ENCODE results near the gene PYURF. TPM values are rescaled to one million over a fixed set of nuclear protein-coding genes. Genes with fewer than 3 reads are reported as not detected.

The PYURF gene
- total RNA-seq, 1 experiment from 2014 or later: 118 TPM

DNA sequence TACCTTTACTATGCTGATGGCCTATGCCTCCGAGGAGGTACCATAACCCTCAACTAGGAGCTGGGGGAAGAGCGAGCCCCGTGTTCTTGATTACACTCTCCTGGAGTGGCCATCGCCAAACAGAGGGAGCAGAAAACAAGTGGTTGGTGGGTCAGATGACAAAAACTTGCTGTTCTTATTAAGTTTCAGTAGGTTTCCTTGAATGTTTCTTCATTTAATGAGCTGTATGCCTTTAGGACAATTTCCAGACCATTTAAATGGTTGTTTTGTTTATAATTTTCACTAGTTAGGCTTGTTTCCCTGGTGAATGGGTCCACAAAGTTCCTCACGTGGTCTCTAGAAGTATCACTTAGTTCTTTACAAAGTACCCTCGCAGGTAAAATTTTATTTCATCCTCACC lies 4.7 kb downstream of the PYURF start:
- no peaks in the 10 kb centered on the region for H3K27me3 ChIP-seq

GRCh38 chr4:88517825-88518224 lies 5.8 kb downstream of the PYURF start:
- no peak for DNase-seq
- Histone ChIP-seq H3K4me3 (no peak overlapping the region), H3K36me3 (peaks cover 19% of the 10 kb centered on the region)

More for the DNA sequence above, 4.7 kb downstream of the PYURF start:
- H3K4me3 ChIP-seq: no peak overlapping the region
- H3K9me3 ChIP-seq: no peaks in the 10 kb centered on the region
- peaks cover 19% of the 10 kb centered on the region for H3K36me3 ChIP-seq
- DNase-seq: no peak

GRCh38 chr4:88516746-88517145 lies 6.8 kb downstream of the PYURF start:
- H3K9me3 ChIP-seq: no peaks in the 10 kb centered on the region
- no peak for DNase-seq

More at GRCh38 chr4:88517825-88518224, 5.8 kb downstream of the PYURF start:
- no peaks in the 10 kb centered on the region for H3K9me3 ChIP-seq
- H3K27me3 ChIP-seq: no peaks in the 10 kb centered on the region

GRCh38 chr4:88514557-88515511 lies 8.7 kb downstream of the PYURF start:
- no peak for DNase-seq
- H3K36me3 ChIP-seq: no peaks in the 10 kb centered on the region; the same call in 1 of the 2 replicates
- no peak overlapping the region for H3K4me3 ChIP-seq
- no peaks in the 10 kb centered on the region for H3K27me3 ChIP-seq
- no peaks in the 10 kb centered on the region for H3K9me3 ChIP-seq

More at GRCh38 chr4:88516746-88517145, 6.8 kb downstream of the PYURF start:
- H3K4me3 ChIP-seq: no peak overlapping the region
- H3K27me3 ChIP-seq: no peaks in the 10 kb centered on the region
- peaks cover 18% of the 10 kb centered on the region for H3K36me3 ChIP-seq

GRCh38 chr4:88511236-88511635 lies 12.3 kb downstream of the PYURF start:
- Histone ChIP-seq H3K27me3 (no peaks in the 10 kb centered on the region), H3K9me3 (no peaks in the 10 kb centered on the region), H3K4me3 (no peak overlapping the region), H3K36me3 (no peaks in the 10 kb centered on the region)
- DNase-seq: no peak

DNA sequence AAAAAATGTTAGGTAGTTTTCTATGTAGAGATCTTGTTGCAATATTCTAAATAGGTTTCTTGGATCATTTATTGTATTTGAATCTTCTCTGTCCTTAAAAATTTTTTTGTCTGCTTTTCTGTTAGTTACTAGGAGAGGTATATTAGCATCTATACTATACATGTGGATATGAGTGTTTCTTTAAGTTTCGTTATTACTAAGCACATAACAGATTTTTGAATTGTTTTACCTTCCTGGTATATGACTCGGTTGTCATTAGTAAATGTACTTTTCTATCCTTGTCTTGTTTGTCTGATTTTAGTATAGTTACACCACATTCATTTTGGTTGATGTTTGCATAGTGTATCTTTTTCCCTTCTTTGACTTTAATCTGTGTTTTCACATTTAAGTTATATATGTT lies 20.2 kb downstream of the PYURF start:
- Histone ChIP-seq H3K4me3 (no peak overlapping the region), H3K9me3 (no peaks in the 10 kb centered on the region), H3K27me3 (no peaks in the 10 kb centered on the region), H3K36me3 (no peaks in the 10 kb centered on the region)
- DNase-seq: no peak

DNA sequence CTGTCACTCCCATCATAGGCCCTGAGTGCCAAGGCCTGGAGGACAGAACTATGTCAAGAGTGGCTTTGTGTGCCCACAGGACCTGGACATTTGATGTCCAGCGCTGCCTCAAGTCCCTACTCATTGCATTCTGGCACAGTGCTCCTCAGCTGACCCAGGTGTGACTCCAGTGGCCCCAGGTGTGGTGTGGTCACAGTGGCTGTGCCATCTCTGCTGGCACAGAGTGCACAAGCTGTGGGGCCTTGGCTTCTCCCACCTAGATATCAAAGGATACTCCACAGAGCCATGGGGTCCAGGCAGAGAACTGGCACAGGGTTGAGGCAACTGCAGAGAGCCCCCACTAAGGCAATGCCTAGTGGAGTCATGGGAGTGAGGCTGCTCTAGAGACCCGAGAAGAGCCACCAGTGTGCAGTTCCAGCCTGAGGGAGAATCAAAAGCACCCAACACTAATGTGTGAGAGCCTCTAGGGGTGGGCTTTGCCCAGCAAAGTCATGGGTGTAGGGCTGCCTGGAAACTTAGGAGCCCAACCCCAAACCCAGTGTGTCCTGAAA lies 25.6 kb downstream of the PYURF start:
- DNase-seq: no peak
- Histone ChIP-seq H3K36me3 (no peaks in the 10 kb centered on the region), H3K9me3 (no peaks in the 10 kb centered on the region), H3K4me3 (no peak overlapping the region), H3K27me3 (no peaks in the 10 kb centered on the region)

DNA sequence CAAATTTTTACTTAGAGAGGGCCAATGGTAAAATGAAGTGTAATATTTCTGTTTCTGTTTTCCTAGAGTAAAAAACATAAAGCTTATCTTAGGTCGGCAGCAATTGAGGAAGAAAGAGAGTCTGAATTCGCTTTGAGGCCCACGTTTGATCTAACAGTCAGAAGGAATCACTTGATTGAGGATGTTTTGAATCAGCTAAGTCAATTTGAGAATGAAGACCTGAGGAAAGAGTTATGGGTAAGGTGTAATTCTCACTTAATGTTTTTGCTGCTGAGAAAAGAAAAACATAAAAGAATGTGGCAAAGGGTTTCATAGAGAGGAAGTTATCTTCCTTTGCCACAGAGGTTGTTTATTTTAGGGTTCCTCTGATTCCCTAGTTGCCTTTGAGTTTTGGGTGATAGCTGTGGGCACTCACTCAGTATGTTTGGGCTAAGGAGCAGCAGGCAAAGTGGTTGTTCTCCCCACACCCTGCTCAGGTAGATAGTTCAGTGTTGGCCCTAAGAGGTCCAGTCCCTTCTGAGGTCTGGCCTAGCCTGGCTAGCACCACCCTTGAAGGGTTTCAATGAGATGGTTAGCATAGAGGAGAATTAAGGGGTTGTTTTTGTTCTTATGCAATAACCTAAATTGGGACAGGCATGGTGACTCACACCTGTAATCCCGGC lies 34.3 kb downstream of the PYURF start:
- no peak for DNase-seq
- no peaks in the 10 kb centered on the region for H3K36me3 ChIP-seq
- no peaks in the 10 kb centered on the region for H3K9me3 ChIP-seq
- no peaks in the 10 kb centered on the region for H3K27me3 ChIP-seq
- H3K4me3 ChIP-seq: no peak overlapping the region

DNA sequence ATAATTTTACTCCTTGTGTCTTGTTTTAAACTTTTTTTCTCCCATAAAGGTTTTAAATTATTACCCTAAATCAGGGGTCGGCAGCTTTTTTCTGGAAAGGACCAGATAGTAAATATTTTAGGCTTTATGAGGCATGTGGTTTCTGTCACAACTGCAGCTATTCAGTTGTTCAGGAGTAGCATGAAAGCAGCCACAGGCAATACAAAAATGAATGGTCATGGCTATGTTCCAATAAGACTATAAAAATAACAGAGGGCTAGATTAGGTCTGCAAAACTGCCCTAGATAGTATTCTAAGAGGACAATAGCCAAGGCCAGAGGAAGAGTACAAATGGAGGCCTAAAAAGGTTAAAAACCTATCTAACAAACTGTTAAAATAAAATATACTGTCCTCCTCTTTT lies 42.0 kb downstream of the PYURF start:
- H3K36me3 ChIP-seq: no peaks in the 10 kb centered on the region
- H3K27me3 ChIP-seq: no peaks in the 10 kb centered on the region
- H3K4me3 ChIP-seq: no peak overlapping the region
- H3K9me3 ChIP-seq: no peaks in the 10 kb centered on the region
- DNase-seq: no peak

DNA sequence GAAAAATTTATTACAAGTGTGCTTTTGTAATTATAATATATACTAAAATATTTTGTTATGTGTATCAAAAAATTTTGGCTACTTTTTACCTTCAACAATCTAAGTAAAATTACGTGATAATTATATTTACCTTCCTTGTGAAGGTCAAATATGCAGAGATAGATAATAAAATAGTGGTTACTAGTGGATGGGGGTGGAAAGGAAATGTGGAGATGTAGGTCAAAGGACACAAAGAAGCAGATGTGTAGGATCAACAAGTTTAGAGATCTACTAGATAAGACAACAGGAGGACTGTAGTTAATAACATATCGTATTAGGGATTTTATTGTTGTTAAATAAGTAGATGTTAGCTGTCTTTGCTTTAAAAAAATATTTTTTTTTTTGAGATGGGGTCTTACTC lies 45.3 kb downstream of the PYURF start:
- H3K27me3 ChIP-seq: no peaks in the 10 kb centered on the region
- no peaks in the 10 kb centered on the region for H3K36me3 ChIP-seq
- no peak for DNase-seq
- H3K9me3 ChIP-seq: no peaks in the 10 kb centered on the region
- H3K4me3 ChIP-seq: no peak overlapping the region

DNA sequence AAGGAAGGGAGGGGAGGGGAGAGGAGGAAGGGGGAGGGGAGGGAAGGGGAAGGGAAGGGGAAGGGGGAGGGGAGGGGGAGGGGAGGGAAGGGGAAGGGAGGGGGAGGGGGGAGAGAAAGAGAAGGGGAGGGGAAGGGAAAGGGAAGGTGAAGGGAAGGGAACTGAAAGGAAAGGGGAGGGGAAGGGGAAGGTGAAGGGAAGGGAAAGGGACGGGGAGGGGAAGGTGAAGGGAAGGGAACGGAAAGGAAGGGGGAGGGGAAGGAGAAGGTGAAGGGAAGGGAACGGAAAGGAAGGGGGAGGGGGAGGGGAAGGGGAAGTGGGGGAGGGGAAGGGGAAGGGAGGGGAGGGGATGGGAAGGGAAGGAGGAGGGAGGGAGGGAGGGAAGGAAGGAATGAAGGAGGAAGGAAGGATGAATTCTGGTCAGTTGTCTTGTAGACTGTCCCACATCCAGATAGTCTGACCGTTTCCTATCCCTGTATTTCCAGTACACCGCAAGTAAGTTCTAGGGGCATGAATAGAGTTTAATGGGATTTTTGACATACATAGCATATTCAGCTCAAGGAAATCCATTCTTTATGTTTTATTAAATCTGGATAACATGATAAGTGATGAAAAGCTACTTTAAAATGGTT lies 46.2 kb downstream of the PYURF start:
- no peak for DNase-seq
- no peak overlapping the region for H3K4me3 ChIP-seq
- H3K27me3 ChIP-seq: no peaks in the 10 kb centered on the region
- no peaks in the 10 kb centered on the region for H3K36me3 ChIP-seq
- no peaks in the 10 kb centered on the region for H3K9me3 ChIP-seq

Other genes with a start within 250 kb of the PYURF start
- gene PPM1K, start 239.2 kb downstream of the PYURF start, total RNA-seq (2014; rRNA removed; shearing (Covaris generic); ENCODE audit: low replicate concordance): 1.3 and 2.5 TPM in 2 replicates
- gene HERC6, start 144.9 kb downstream of the PYURF start, total RNA-seq (2014; rRNA removed; shearing (Covaris generic); ENCODE audit: low replicate concordance): 2.9 and 5.8 TPM in 2 replicates
- 3.2 and 6.1 TPM in 2 replicates for gene HERC5, start 66.7 kb downstream of the PYURF start, total RNA-seq (2014; rRNA removed; shearing (Covaris generic); ENCODE audit: low replicate concordance)
- 3.3 and 26.0 TPM in 2 replicates for gene HERC3, start 68.7 kb upstream of the PYURF start, total RNA-seq (2014; rRNA removed; shearing (Covaris generic); ENCODE audit: low replicate concordance)
- gene NAP1L5, start 174.1 kb upstream of the PYURF start, total RNA-seq (2014; rRNA removed; shearing (Covaris generic); ENCODE audit: low replicate concordance): 0.26 and 10.2 TPM in 2 replicates

Measured in MG63 (cell line).